Ovary (tissue), 9 donors: Measurements from ENCODE around the gene KDM2A. TPM values are rescaled to one million over a fixed set of nuclear protein-coding genes. Genes with fewer than 3 reads are reported as not detected.

Experiments used
- DNase-seq, 5 donors: peaks; one replicate each; pipeline ENCODE4 v3.0.0-alpha.2; 2019 to 2020
- H3K27ac ChIP-seq, 2 donors: fragments of 200-600 bp; one replicate each; pipeline versions ENCODE4 v1.5.1 to v1.8.0; 2019 to 2022
- H3K27me3 ChIP-seq: fragments of 200-600 bp; one replicate; pipeline ENCODE4 v1.8.0; 2022
- H3K36me3 ChIP-seq: fragments of 200-600 bp; sonication (generic); one replicate; pipeline ENCODE4 v1.5.1; 2019
- H3K4me1 ChIP-seq: one replicate; pipeline ENCODE4 v1.8.1; 2013; ENCODE audit warnings: mild to moderate bottlenecking, moderate library complexity; ENCODE audit not compliant: insufficient read depth
- H3K4me3 ChIP-seq: fragments of 200-600 bp; sonication (generic); one replicate; pipeline ENCODE4 v1.5.1; 2017
- H3K9me3 ChIP-seq, 2 donors: fragments of 200-600 bp in 1 of 2; sonication (generic) in 1 of 2; one replicate each; pipeline versions ENCODE4 v1.5.1 to v1.8.1; 2013 to 2019; ENCODE audit warnings: mild to moderate bottlenecking in 1 of 2, moderate library complexity in 1 of 2
- EP300 ChIP-seq: sonication (generic); formaldehyde crosslinking; IDR thresholded peaks from one replicate; pipeline ENCODE4 v1.6.1; 2017; ENCODE audit warnings: antibody characterized with exemption
- POLR2A ChIP-seq: fragments of 450-650 bp; IDR thresholded peaks from one replicate; pipeline ENCODE4 v1.6.1; 2017; ENCODE audit warnings: antibody characterized with exemption, mild to moderate bottlenecking, moderate library complexity
- WGBS, 3 donors: extraction: QIAGEN DNeasy Blood & Tissue Kit in 1 of 3; methylation state at CpG; one replicate each; pipeline versions ENCODE4 v1.1.5 to v1.1.7; 2013 to 2017; 5-methylcytosine and 5-hydroxymethylcytosine counted together
- intact Hi-C, 4 donors: fragments of 100-400 bp; cut with DNase I; formaldehyde crosslinking; loops; one replicate each; pipeline versions ENCODE4 v1.11.0 to v1.15.1; 2022 to 2023
- polyA plus RNA-seq, 2 donors: library from polyadenylated mRNA; stranded (reverse); fragments of 200-250 nt in 1 of 2; fragments of 350-450 nt in 1 of 2; fragmentation: Illumina TruSeq in 1 of 2; extraction: RNeasy Lipid Tissue Mini Kit (QIAGEN cat#74804) in 1 of 2; gene quantifications; one replicate each; pipeline ENCODE4 v1.2.3, GENCODE V29; 2013 to 2014
- total RNA-seq, 7 donors: library from RNA; depleted of rRNA in 2 of 7; stranded (reverse); fragments of >200 nt in 2 of 7; fragmentation: NEBNext Ultra II Directional in 3 of 7; extraction: Animal tissue kit (Norgen Biotek cat#: 25700) in 3 of 7; gene quantifications; one replicate each; pipeline versions ENCODE4 v1.1.0 to v1.2.4, GENCODE V29; 2016 to 2023
- TF ChIP-seq, protein P1 (sequence below), 3 donors: fragments of 450-650 bp in 2 of 3; fragments of 200-600 bp in 1 of 3; IDR thresholded peaks; one replicate each; pipeline versions ENCODE4 v1.5.1 to v1.8.0; 2016 to 2022; ENCODE audit warnings: antibody characterized with exemption in 3 of 3, mild to moderate bottlenecking in 1 of 3
- donor health status: DM: no; HTN: no; CAD: no; lungs with moderate emphysema.
- donor health status: DM: no; HTN: no; CAD: no.
- donor health status: Bipolar disorder and iron deficiency.
- donor health status: DM: yes; HTN: yes; CAD: no.
- donor health status: DM: no; HTN: no; CAD: no.
- donor health status: DM: yes; HTN: yes; CAD: no.

The KDM2A gene
- total and polyA plus RNA-seq, 9 donors, result 33.5 to 76.9 (median 53.0) TPM

DNA sequence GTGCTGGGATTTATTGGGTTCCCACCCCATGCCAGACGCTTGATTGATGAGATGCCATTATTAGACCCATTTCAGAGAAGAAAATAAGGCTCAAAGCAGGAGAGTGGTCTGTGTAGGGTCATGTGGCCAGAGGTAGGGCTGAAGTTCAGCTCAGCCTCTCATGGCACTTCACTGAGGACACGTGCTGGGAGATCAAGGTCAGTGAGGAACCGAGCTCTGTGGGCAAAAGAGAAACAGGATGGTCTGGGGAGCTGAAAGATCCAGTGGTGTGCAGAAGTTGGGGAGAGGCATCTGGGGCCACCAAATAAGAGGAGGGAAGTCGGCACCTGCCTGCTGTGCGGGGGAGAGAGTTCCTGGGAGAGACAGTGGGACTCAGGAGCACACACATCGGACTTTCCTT, 42.9 kb upstream of the KDM2A start:
- no peaks in the 10 kb centered on the region for H3K27me3 ChIP-seq
- H3K9me3 ChIP-seq, result no peaks in the 10 kb centered on the region
- WGBS, 3 donors, result 56 to 69% (median 58%) methylated on average over 6 of the region's 6 CpGs
- no peak overlapping the region for H3K4me3 ChIP-seq
- H3K4me1 ChIP-seq, result no peaks in the 10 kb centered on the region
- intact Hi-C loops, result no loop called here
- no peak for TF ChIP-seq POLR2A
- TF ChIP-seq, protein P1, sequence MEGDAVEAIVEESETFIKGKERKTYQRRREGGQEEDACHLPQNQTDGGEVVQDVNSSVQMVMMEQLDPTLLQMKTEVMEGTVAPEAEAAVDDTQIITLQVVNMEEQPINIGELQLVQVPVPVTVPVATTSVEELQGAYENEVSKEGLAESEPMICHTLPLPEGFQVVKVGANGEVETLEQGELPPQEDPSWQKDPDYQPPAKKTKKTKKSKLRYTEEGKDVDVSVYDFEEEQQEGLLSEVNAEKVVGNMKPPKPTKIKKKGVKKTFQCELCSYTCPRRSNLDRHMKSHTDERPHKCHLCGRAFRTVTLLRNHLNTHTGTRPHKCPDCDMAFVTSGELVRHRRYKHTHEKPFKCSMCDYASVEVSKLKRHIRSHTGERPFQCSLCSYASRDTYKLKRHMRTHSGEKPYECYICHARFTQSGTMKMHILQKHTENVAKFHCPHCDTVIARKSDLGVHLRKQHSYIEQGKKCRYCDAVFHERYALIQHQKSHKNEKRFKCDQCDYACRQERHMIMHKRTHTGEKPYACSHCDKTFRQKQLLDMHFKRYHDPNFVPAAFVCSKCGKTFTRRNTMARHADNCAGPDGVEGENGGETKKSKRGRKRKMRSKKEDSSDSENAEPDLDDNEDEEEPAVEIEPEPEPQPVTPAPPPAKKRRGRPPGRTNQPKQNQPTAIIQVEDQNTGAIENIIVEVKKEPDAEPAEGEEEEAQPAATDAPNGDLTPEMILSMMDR (IDR thresholded peaks at IDR 0.05), result no peak
- TF ChIP-seq EP300, result no peak
- H3K36me3 ChIP-seq, result no peaks in the 10 kb centered on the region
- DNase-seq, result no peak
- H3K27ac ChIP-seq, result no peak overlapping the region

DNA sequence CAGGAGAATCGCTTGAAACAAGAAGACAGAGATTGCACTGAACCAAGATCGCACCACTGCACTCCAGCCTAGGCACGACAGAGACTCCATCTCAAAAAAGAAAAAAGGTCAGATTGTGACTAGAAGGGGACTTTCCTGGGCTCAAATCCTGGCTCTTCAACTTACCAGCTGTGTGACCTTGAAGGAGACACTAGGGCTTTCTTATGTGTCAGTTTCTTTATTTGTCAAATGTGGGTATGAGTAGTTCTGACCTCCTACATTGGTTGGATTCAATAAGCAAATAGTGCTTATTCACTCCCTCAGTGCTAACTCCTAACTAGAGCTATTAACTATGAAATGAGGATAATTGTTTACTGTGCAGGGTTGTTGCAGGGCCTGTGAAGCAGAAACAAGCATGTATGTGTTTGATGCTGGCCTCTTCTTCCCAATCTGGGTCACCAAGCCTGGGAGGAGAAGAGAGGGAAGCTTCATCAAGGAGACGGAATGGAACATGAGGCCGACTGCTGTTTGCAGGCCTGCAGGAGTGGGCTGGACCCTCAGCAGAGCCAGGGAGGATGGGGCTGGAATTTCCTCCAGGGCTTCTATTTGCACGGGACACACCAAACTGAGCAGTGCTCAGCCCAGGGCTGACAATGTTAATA, 39.9 kb upstream of the KDM2A start:
- no peaks in the 10 kb centered on the region for H3K9me3 ChIP-seq
- no peak overlapping the region for H3K4me3 ChIP-seq
- DNase-seq, result no peak
- no peaks in the 10 kb centered on the region for H3K36me3 ChIP-seq
- H3K27me3 ChIP-seq, result no peaks in the 10 kb centered on the region
- no peak for TF ChIP-seq EP300
- TF ChIP-seq POLR2A, result no peak
- TF ChIP-seq, protein P1 (IDR thresholded peaks at IDR 0.05), result no peak
- no peak overlapping the region for H3K27ac ChIP-seq
- H3K4me1 ChIP-seq, result no peaks in the 10 kb centered on the region
- intact Hi-C loops, result no loop called here
- 57 to 76% (median 57%) methylated on average over 6 of the region's 6 CpGs for WGBS, 3 donors

DNA sequence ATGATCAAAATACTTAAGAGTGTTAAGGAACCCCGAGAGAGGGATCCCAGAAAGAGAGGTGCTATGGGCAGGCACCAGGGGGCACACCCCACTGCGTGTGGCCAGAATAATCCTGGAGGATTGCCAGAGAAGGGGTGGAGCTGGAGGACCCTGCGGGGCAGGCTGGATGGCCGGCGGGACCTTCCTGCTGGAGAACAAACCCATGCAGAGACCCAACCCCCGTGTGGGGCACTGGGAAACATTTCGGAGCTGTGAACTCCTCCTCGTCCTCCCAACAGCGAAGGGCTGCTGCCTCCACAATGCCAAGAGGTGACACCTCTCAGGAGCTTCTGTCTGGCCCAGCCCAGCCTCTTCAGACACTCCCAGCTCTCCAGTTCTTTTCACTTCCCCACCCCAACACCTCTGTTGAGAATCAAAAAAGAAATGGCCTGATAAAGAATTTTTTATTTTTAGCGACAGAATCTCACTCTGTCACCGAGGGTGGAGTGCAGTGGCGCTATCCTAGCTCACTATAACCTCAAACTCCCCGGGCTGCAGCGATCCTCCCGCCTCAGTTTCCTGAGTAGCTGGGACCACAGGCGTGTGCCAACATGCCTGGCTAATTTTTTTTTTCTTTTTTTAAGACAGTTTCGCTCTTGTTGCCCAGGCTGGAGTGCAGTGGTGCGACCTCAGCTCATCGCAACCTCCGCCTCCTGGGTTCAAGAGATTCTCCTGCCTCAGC, 36.8 kb upstream of the KDM2A start:
- whole genome bisulfite sequencing, 3 donors, result 43 to 47% (median 46%) methylated on average over 20 of the region's 20 CpGs
- H3K27me3 ChIP-seq, result no peaks in the 10 kb centered on the region
- no peaks in the 10 kb centered on the region for H3K36me3 ChIP-seq
- TF ChIP-seq EP300 (no peak), POLR2A (no peak)
- TF ChIP-seq, protein P1 (IDR thresholded peaks at IDR 0.05), result no peak
- no peak overlapping the region for H3K27ac ChIP-seq
- intact Hi-C loops, result loop anchor here in 2 of 4 donors (5.0 to 10.0 kb wide), 2 partner anchors 93 to 235 kb away; no protein-coding TSS in a partner anchor
- no peak overlapping the region for H3K4me3 ChIP-seq
- DNase-seq, result peak in 3 of 5 donors; percentile 20 to 44 (median 32)
- no peaks in the 10 kb centered on the region for H3K9me3 ChIP-seq
- no peaks in the 10 kb centered on the region for H3K4me1 ChIP-seq

DNA sequence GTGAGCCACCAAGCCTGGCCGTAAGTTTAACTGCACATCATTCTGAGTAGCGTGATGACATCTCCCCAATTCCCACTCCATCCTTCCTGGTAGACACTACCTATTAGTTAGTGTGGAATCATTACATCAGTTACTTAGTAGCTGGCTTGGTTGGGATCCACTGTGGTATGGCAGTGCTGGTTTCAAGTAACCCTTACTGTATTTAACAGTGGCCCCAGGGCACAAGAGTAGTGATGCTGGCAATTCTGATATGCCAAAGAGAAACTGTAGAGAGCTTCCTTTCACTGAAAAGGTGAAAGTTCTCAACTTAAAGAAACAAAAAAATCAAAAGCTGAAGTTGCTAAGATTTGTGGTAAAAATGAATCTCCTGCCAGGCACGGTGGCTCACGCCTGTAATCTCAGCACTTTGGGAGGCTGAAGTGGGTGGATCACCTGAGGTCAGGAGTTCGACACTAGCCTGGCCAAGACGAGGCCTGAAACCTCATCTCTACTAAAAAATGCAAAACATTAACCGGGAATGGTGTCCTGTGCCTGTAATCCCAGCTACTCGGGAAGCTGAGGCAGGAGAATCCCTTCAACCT, 35.2 kb upstream of the KDM2A start:
- no peaks in the 10 kb centered on the region for H3K9me3 ChIP-seq
- intact Hi-C loops, result loop anchor here in 2 of 4 donors (5.0 to 10.0 kb wide), 2 partner anchors 91 to 233 kb away; no protein-coding TSS in a partner anchor
- no peaks in the 10 kb centered on the region for H3K27me3 ChIP-seq
- no peaks in the 10 kb centered on the region for H3K4me1 ChIP-seq
- no peak overlapping the region for H3K27ac ChIP-seq
- TF ChIP-seq EP300 (no peak), POLR2A (no peak)
- TF ChIP-seq, protein P1 (IDR thresholded peaks at IDR 0.05), result no peak
- DNase-seq, result no peak
- H3K4me3 ChIP-seq, result no peak overlapping the region
- 83 to 88% (median 86%) methylated on average over 8 of the region's 8 CpGs for WGBS, 3 donors
- no peaks in the 10 kb centered on the region for H3K36me3 ChIP-seq
